Naive thymus-derived CD4-positive, alpha-beta T cell (primary cell): ENCODE data around the gene FCGR3B. TPM values are rescaled to one million over a fixed set of nuclear protein-coding genes. Genes with fewer than 3 reads are reported as not detected.
"Not testable (repeated sequence)": the region's sequence is repeated elsewhere in the genome, so short reads cannot be mapped to it uniquely, and the experiment has no call there.

ENCODE experiments used
- ATAC-seq: fragments of 150-1000 bp; cut with Tn5 transposase; 2 replicates; pipeline ENCODE4 v1.10.0; 2021; ENCODE audit warnings: mild to moderate bottlenecking, moderate library complexity
- CTCF ChIA-PET: fragments of 350-600 bp; sonication (Branson Sonifier 250); formaldehyde crosslinking; loops from one replicate; lab custom pipeline; 2021; ENCODE audit warnings: antibody characterized with exemption; lab: Charles Lee
- POLR2A ChIA-PET: fragments of 350-600 bp; sonication (Branson Sonifier 250); formaldehyde crosslinking; loops from one replicate; lab custom pipeline; 2021; ENCODE audit warnings: antibody characterized with exemption, inconsistent platforms; lab: Charles Lee
- DNase-seq, 9 donors: peaks; one replicate each; pipeline versions ENCODE4 v3.0.0 to v3.0.0-alpha.2; 2020 to 2022; ENCODE audit warnings: mixed read lengths in 1 of 9
- H3K27ac ChIP-seq: one replicate; pipeline ENCODE4 v1.7.0; 2013; ENCODE audit warnings: mild to moderate bottlenecking, low read depth, low read length, moderate library complexity
- H3K27me3 ChIP-seq, 2 donors: one replicate each; pipeline ENCODE4 v1.7.0; 2013; ENCODE audit warnings: low read length in 2 of 2, mild to moderate bottlenecking in 2 of 2, moderate library complexity in 2 of 2; ENCODE audit not compliant: control insufficient read depth in 2 of 2, insufficient read depth in 2 of 2
- H3K36me3 ChIP-seq, 3 experiments: 1 replicate in 2 of 3; 2 replicates in 1 of 3; pipeline ENCODE4 v1.7.0; 2013; ENCODE audit warnings: low read length in 3 of 3, mild to moderate bottlenecking in 3 of 3, moderate library complexity in 1 of 3; ENCODE audit not compliant: insufficient read depth in 3 of 3, control insufficient read depth in 2 of 3
- H3K4me1 ChIP-seq, 2 donors: one replicate each; pipeline ENCODE4 v1.7.0; 2013; ENCODE audit warnings: low read length in 2 of 2, mild to moderate bottlenecking in 2 of 2, moderate library complexity in 1 of 2; ENCODE audit not compliant: control insufficient read depth in 2 of 2, insufficient read depth in 2 of 2
- H3K4me3 ChIP-seq: 2 replicates; pipeline ENCODE4 v1.7.0; 2013; ENCODE audit warnings: mild to moderate bottlenecking, low read length
- H3K9me3 ChIP-seq, 3 experiments: 1 replicate in 2 of 3; 2 replicates in 1 of 3; pipeline ENCODE4 v1.7.0; 2013; ENCODE audit warnings: low read length in 3 of 3; ENCODE audit not compliant: control insufficient read depth in 2 of 3
- H3K27ac Mint-ChIP-seq, 9 donors: one replicate each; pipeline ENCODE4 v1.8.0; 2020 to 2022; ENCODE audit warnings: mixed read lengths in 9 of 9, mild to moderate bottlenecking in 8 of 9, moderate library complexity in 5 of 9, inconsistent platforms in 2 of 9
- H3K27me3 Mint-ChIP-seq, 5 donors: one replicate each; pipeline ENCODE4 v1.8.0; 2021 to 2022; ENCODE audit warnings: mixed read lengths in 5 of 5, mild to moderate bottlenecking in 1 of 5
- H3K36me3 Mint-ChIP-seq, 5 donors: one replicate each; pipeline ENCODE4 v1.8.0; 2020 to 2022; ENCODE audit warnings: mixed read lengths in 5 of 5, mild to moderate bottlenecking in 3 of 5, inconsistent platforms in 1 of 5
- H3K4me1 Mint-ChIP-seq, 7 donors: one replicate each; pipeline ENCODE4 v1.8.0; 2020 to 2022; ENCODE audit warnings: mixed read lengths in 7 of 7, mild to moderate bottlenecking in 3 of 7, inconsistent platforms in 1 of 7
- H3K4me3 Mint-ChIP-seq, 10 donors: one replicate each; pipeline ENCODE4 v1.8.0; 2020 to 2022; ENCODE audit warnings: mild to moderate bottlenecking in 10 of 10, mixed read lengths in 10 of 10, moderate library complexity in 6 of 10, inconsistent platforms in 2 of 10
- H3K9me3 Mint-ChIP-seq, 11 donors: one replicate each; pipeline ENCODE4 v1.8.0; 2020 to 2022; ENCODE audit warnings: mixed read lengths in 11 of 11, mild to moderate bottlenecking in 4 of 11, inconsistent platforms in 1 of 11, moderate library complexity in 1 of 11
- intact Hi-C, 2 donors: fragments of 100-400 bp; cut with micrococcal nuclease; formaldehyde crosslinking; loops; one replicate each; pipeline ENCODE4 v1.15.1; 2023
- polyA plus RNA-seq, 2 donors: library from polyadenylated mRNA; unstranded; fragments of 300-500 nt; fragmentation: Illumina TruSeq; gene quantifications; one replicate each; pipeline ENCODE4 v1.2.3, GENCODE V29; 2021
- total RNA-seq, 6 experiments: library from RNA in 5 of 6; stranded (reverse) in 5 of 6; gene quantifications; 1 replicate in 5 of 6; 2 replicates in 1 of 6; pipeline ENCODE4 v1.2.3 and lab custom pipeline; 2021 to 2026

The FCGR3B gene
- total and polyA plus RNA-seq, 7 experiments from 2014 or later, result 0.85 to 4.1 TPM; not detected in 5

GRCh38 chr1:161580879-161581537 lies 50.0 kb downstream of the FCGR3B start:
- H3K27me3 ChIP-seq, H3K36me3 Mint-ChIP-seq, H3K27me3 Mint-ChIP-seq, H3K4me1 ChIP-seq, H3K27ac Mint-ChIP-seq, intact Hi-C loops, H3K4me1 Mint-ChIP-seq, H3K4me3 ChIP-seq, POLR2A ChIA-PET, DNase-seq, H3K9me3 ChIP-seq, H3K36me3 ChIP-seq, H3K9me3 Mint-ChIP-seq, H3K4me3 Mint-ChIP-seq, CTCF ChIA-PET, H3K27ac ChIP-seq: not testable (repeated sequence)
- ATAC-seq, result peak; percentile 51

GRCh38 chr1:161579856-161580507 lies 51.0 kb downstream of the FCGR3B start:
- CTCF ChIA-PET, intact Hi-C loops, H3K27me3 ChIP-seq, H3K36me3 ChIP-seq, DNase-seq, H3K4me3 Mint-ChIP-seq, H3K27me3 Mint-ChIP-seq, H3K9me3 ChIP-seq, H3K36me3 Mint-ChIP-seq, POLR2A ChIA-PET, H3K27ac Mint-ChIP-seq, H3K27ac ChIP-seq, H3K4me1 ChIP-seq, H3K4me1 Mint-ChIP-seq, H3K4me3 ChIP-seq, H3K9me3 Mint-ChIP-seq: not testable (repeated sequence)
- peak; percentile 85 for ATAC-seq

- H3K27ac ChIP-seq, intact Hi-C loops, CTCF ChIA-PET, H3K27ac Mint-ChIP-seq, DNase-seq, H3K9me3 ChIP-seq, H3K27me3 ChIP-seq, H3K4me3 ChIP-seq, H3K4me3 Mint-ChIP-seq, H3K9me3 Mint-ChIP-seq, POLR2A ChIA-PET, H3K36me3 ChIP-seq, H3K4me1 Mint-ChIP-seq, H3K4me1 ChIP-seq, H3K36me3 Mint-ChIP-seq: not testable (repeated sequence)
- peak; percentile 53 for ATAC-seq
- H3K27me3 Mint-ChIP-seq, result peaks cover 0 to 12% (median 6%) of the 10 kb centered on the region in 5 donors
Measured at GRCh38 chr1:161576676-161577075, 54.3 kb downstream of the FCGR3B start.

Other genes starting within 250 kb of the FCGR3B start
- 10 to 100 TPM in 1 of 5 experiments, 1 to 10 TPM in 3, not detected in 1; 2.7 to 91.5 (median 6.4) TPM for gene FCGR2A, start 125.7 kb downstream of the FCGR3B start, total RNA-seq
- gene FCGR2A, start 125.7 kb downstream of the FCGR3B start, polyA plus RNA-seq, result under 1 TPM; 0.17 to 0.21 TPM
- 1 to 10 TPM in 1 of 5 experiments, under 1 TPM in 4; 0.32 to 3.5 (median 0.89) TPM for gene HSPA6, start 106.6 kb downstream of the FCGR3B start, total RNA-seq
- not detected for gene HSPA6, start 106.6 kb downstream of the FCGR3B start, polyA plus RNA-seq
- gene FCGR3A, start 81.4 kb downstream of the FCGR3B start, total RNA-seq, result 100 to 1,000 TPM in 1 of 5 experiments, 10 to 100 TPM in 1, 1 to 10 TPM in 2, not detected in 1; 1.5 to 190 (median 9.3) TPM
- under 1 TPM; 0.58 to 0.83 TPM for gene FCGR3A, start 81.4 kb downstream of the FCGR3B start, polyA plus RNA-seq
- gene FCGR2B, start 32.0 kb upstream of the FCGR3B start, total RNA-seq, result 10 to 100 TPM in 1 of 5 experiments, 1 to 10 TPM in 3, not detected in 1; 2.2 to 13.9 (median 5.2) TPM
- gene FCGR2B, start 32.0 kb upstream of the FCGR3B start, polyA plus RNA-seq, result under 1 TPM in 1 of 2 donors, not detected in 1; 0.24 TPM
- gene FCRLA, start 76.1 kb upstream of the FCGR3B start, total RNA-seq, result 1 to 10 TPM in 1 of 5 experiments, under 1 TPM in 3, not detected in 1; 0.32 to 1.8 (median 0.53) TPM
- under 1 TPM; 0.56 to 0.59 TPM for gene FCRLA, start 76.1 kb upstream of the FCGR3B start, polyA plus RNA-seq
- gene FCRLB, start 90.4 kb upstream of the FCGR3B start, total RNA-seq, result 1 to 10 TPM in 2 of 5 experiments, under 1 TPM in 3; 0.34 to 1.8 (median 0.76) TPM
- gene FCRLB, start 90.4 kb upstream of the FCGR3B start, polyA plus RNA-seq, result under 1 TPM; 0.79 to 0.90 TPM
- 10 to 100 TPM; 16.1 to 31.4 (median 24.1) TPM for gene DUSP12, start 118.6 kb upstream of the FCGR3B start, total RNA-seq
- 10 to 100 TPM; 74.3 to 75.2 TPM for gene DUSP12, start 118.6 kb upstream of the FCGR3B start, polyA plus RNA-seq
- gene ATF6, start 135.1 kb upstream of the FCGR3B start, total RNA-seq, result 10 to 100 TPM; 22.4 to 27.5 (median 26.9) TPM
- 10 to 100 TPM; 17.9 to 20.3 TPM for gene ATF6, start 135.1 kb upstream of the FCGR3B start, polyA plus RNA-seq